ENCODE data around the gene ANKS6.

ANKS6 gene

DNA sequence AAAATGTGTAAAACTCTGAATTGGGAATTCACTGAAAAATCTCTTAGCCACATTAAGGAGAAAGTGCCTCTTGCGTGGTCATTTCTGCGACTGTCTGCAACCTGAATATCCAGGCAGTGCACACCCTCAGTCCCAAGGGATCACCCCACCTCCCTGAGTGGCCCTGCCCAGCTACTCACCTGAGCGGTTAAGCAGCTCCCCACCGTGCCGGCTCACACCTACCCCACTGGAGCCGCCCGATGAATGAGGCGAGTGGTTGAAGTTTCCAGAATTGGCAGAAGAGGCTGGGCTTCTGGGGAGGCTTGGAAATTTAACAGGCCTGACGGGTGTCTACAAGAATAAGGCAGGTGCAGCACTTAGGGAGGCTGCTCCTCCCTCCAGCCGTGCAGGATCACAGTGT is 25.6 kb downstream of the ANKS6 start:
- no peak for DNase-seq

DNA sequence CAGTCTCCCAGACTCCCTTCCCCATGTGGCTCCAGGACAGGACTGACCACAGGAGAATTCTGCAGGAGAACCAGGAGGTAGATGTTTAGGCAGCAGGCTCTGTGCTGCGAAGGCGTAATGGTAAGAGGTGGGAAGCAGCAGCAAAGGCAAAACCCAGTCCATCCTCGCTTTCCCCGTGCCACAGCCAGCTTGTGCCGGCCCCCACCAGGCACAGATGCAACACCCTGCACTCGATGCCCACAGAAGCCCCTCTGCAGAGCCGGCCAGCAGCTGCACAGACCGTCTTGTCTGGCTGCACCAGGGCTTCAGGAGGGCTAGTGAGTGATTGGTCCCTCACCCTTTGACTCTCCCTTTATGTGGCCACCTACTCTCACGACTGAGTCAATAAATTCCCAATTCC is 28.0 kb downstream of the ANKS6 start:
- no peak for DNase-seq

DNA sequence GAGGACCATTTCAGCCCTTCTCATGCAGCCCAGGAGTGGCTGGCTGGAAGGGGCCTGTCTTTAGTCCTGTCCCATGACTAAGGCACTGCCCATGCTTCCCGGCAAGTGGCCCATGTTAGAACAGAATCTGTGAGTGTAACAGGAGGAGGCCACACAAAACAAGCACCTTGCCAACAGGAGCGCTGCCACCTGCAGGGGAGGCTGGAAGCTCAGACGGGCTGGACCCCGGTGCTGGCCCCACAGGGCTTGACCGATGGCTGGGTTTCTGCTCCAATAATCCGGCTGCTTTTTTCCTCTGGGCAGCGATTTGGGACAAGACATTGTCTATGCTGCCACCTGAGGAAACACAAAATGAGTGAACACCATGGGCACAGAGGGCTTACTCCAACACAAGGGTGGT is 28.4 kb downstream of the ANKS6 start:
- no peak for DNase-seq

DNA sequence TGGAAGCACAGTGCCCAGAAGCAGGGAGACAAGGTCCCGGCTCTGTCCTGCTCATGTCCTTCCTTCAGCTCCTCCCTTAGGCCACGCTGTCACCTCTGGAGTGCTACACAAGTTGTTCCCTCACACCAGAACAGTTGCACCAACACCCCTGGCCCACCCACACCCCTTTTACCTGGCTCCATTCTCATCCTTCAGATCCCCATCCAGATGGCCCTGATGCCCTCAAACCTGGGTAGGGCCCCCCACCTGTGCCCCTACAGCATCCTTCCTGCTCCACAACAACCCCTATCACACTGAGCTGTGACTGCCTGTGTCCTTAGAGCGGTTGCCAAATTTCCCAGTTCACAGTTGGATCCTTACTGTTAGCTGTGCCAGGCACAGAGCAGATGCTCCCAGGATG is 29.2 kb downstream of the ANKS6 start:
- no peak for DNase-seq

DNA sequence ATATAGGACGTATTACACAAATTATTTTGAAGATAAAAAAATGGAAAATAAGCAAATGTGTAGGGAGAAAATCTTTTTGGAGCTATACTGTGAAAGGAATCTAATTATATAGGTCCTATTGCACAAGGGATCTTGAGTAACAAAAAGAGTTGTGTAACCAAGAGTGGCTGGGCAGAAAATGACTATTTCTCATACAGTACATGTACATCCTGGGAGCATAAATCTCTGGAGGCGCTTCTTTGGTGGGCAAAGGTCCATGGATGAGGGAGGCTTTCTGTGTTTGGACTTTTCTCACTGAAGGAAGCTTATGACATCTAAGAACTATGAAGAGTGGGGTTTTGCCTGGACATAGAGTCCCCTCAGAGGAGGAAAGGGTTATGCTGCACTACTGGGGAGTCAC is 29.8 kb downstream of the ANKS6 start:
- no peak for DNase-seq

DNA sequence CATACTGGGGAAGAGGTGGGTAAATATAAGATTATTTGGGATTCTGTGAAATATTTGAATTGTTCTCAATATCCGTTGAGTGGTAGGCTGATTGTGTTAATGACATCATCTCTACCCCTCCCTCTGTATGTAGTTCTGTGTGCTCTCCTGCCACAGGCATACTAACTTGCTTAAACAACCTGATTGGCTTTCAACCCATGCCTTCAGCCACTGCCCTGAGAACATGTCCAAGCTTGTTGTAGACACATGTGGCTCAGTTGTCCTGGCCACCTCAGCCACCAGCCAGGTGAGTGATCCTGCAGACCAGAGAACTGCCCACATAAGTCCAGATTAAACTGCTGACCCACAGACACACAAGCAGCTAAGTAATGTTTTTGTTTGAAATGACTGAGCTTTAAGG is 31.1 kb downstream of the ANKS6 start:
- DNase-seq = peak; percentile 87

DNA sequence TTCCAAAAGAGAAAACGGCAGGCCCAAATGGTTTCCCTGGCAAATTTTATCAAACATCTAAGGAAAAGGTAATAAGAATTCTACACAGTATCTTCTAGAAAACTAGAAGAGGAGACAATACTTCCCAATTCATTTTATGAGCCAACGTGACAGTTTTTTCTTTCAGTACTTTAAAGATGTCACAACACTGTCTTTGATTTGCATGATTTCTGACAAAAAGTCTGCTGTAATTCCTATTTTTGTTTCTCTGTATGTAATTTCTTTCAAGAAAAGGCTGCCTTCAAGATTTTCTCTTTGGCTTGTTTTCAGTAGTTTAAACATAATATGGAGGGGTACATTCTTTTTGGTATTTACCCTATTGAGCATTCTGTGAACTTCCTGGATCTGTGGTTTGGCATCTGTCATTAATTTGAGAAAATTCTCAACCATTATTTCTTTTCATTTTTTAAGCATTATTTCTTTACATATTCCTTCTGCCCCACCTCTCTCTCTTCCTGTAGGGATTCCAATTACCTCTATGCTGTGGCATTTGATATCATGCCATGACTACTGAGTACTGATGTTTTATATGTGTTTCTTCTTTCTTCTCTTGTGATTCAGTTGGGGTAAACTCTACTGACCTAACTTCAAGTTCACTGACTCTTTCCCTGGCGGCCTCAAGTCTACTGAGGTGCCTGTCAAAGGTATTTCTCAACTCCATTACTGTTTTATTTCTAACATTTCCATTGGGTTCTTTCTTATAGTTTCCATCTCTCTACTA is 32.2 kb downstream of the ANKS6 start:
- DNase-seq = peak; percentile 11

DNA sequence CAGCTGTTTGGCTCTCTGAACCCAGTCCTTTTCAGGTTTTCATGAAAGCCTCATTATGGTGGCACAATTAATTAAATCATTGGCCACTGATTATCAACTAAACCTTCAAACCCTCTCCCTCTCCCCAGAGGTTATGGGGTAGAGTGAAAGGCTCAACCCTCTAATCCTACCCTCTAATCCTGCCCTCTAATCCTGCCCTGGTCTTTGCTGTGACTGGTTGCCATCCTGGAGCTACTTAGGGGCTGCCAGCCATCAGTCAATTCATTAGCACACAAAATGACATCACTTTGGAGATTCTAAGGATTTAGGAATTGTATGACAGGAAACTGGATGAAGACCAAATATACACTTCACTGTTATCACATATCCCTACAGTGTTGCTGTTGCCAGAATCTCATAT is 36.1 kb downstream of the ANKS6 start:
- no peak for DNase-seq

DNA sequence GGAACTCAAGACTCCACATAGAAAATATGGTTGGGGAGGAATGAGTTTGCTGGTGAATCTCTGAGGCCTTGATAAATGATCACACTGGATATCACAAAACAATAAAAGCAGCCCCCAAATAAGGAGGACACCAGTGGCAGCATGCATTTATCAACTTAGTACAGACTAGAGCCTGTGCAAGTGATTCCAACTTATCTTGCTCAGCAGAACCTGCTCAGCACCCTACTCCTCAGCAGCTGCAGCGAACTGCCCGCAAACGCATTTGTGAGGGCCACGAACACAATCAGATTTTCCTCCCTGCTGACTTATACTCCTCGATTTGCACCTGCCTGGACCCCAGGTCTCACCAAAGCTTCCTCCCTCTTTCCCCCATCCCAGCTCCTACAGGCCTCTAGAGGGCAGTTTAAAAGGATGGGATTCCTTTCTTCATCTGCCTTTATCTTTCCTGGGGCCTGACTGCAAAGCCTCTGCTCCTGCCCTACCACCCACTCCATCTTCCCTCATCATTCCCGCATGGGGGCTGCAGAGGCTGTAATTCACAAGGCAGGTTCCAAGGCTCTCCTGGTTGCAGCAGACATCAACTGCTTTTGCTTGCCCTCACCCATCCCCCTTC is 41.2 kb downstream of the ANKS6 start:
- DNase-seq = no peak

DNA sequence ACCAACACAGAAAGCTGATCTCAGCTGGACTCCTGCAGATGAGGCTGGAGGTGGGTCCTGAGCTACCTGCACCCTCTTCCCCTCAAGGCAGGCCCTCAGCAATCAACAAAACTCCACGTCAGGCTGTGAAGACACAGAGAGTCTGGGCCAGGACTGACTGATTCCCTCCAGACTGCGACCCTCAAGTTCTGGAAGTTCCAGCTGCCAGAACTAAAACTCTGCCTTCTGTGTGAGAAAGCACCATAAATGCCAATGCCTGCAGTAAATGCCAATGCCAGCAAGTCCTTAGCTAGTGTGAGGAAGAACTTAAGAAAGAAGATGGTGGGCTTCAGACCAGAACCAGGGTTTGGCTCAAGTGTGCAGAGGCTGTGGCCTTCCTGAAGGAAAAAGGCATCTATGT is 45.1 kb downstream of the ANKS6 start:
- DNase-seq = no peak

DNA sequence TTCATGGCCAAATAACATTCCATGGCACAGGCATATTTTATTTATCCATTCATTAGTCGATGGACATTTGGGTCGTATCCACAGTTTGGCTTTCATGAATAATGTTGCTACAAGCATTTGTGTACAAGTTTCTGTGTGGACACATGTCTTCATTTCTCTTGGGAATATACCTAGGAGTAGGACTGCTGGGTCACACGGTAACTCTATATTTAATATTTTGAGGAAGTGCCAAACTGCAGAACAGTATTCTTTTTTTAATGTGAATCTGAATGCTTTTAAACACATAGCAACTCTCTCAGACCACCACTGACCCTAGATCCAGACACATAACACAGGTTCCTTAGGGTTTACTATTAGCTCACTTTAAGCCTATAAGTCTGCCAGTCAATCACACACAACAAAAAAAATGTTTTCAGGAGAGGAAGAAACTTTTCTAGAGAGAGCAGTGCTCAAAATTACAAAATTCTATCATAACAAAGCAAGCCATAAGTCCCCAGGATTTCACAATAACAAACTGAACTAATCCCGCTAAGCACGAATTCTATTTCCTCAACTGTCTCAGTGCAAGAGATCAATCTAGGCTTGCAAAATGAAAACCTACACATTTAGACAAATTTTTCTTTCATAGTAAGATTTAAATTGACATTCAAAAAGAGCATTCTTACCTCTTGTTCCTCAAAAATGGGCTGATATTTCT is 45.8 kb downstream of the ANKS6 start:
- DNase-seq = no peak

DNA sequence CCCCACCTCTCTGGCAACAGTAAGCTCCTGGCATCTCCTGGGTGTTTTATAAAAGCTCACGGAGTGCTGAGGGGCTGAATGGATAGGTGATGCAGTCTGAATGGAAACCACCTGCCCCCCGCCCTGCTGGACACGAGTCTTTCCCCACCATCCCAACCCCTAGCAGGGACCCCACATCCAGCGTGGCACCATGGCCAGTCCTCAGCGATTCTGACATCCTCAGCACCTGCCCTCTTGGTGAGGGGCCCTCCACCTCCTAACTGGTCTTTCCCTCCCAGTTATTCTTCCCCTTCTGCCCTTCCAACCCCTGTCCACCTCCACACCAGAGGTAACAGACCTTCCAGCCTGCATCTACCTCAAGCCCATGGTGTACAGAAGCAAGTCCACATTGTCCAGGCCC is 48.9 kb downstream of the ANKS6 start:
- DNase-seq = no peak

DNA sequence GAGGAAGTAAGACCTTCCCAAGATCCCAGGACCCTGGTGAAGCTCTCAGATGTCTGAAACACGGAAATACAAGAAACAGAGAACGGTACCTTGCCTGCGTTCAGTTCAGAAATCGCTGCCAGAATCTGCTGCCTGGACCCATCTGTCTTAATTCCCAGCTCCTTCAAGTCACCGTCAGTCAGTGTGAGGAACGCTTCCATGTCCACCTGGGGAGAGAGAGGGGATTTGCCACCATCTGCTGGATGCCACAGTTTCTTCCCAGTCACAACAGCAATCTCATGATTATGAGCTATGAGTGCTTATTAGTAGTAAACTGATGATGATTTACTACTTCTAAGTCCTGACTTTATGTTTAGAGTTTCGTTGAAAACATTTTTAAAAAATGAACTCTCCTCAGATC is 50.9 kb downstream of the ANKS6 start:
- DNase-seq = peak; percentile 53

DNA sequence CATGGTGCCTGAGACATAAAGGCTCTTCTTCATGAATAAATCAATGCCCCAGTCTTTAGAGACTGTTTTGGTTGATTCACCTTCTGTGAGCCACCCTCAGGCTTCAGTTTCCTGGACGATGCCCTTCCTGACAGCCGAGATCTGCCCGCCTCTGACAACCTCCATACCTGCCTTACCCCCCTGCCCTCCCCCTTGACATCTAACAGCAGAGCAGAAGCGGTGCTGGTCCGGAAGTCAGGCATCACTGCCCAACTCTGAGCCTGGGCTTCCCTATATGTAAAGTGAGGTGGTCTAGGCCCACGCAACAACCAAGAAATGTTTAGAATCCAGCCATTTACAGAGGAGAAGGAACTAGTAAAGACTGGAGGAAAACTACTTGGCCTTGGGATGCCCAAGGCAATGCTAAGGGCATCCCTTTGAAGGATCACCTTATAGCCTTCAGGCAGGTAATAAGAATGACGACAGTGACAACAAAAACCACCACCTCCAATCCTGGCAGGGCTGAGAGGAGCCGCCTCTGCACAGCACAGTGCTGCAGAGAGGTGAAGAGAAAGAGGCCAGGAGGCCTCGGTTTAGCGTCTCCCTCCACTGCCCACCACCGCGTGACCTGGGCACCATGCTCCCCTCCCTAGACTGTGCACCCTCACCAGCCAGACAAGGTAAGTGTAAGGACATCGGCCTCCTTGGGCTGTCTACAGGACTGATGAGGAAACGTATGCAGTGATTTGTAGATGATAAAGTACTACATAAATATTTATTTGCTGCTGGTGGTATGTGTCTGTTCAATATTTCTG is 52.3 kb downstream of the ANKS6 start:
- DNase-seq = no peak

DNA sequence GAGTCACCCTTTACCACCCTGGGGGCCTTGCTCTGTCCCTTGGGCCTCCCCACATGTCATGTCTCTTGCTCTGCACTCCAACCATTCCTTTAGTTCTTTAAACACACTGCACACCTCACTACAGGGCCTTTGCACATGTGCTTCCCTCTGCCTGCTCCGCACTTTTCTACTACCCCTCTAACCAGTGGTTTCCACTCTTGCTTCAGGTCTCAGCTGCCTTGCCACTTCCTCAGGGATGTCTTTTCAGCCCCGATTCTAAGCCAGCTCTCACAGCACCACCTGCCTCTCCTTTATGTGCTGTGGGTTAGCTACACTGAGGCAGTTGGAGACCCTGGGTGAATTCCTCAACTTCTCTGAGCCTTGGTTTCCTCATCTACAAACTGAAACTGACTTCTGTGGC is 53.0 kb downstream of the ANKS6 start:
- no peak for DNase-seq

DNA sequence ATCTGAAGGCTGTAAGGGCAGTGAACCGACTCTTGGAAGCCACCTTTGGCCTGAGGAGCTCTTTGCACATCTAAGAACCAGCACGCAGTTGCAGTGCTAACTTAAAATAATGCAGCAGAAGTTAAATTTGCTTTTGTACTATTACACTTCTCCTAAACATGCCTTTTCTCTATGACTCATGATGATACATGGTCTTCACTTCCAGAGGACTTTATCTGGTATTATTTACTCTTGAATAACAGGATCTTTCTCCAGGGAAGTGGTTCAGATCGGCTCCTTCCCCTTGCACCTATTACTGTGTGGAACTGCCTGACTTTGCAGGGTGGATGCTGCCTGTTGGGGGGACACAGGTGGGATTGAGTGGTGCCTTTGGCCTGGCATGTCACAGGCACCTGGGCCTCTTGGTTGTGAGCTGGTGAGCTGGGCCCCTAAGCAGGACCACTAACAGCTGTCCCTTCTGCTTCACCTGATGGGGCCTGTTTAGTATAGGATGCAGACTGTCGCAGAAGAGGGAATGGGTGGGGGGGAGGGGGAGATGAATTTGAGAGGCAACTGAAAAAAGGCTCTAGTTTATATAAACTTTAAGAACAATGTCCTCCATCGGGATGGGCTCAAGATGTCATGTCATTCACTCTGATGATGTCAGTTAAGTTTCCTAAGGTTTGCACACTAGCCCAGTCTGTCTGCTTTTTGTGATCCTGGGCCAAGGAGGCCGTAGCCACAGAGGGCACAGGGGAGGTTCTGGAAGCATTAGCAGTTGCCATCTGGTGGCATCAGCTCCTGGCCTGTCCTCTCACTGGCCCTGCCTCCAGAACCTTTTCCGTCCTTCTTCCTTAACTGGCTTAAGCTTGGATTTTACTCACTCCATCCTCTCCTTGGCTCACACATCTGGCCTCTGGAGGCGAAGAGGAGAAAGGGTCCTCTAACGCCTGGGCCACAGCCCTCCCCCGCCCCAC is 53.8 kb downstream of the ANKS6 start:
- DNase-seq = no peak

DNA sequence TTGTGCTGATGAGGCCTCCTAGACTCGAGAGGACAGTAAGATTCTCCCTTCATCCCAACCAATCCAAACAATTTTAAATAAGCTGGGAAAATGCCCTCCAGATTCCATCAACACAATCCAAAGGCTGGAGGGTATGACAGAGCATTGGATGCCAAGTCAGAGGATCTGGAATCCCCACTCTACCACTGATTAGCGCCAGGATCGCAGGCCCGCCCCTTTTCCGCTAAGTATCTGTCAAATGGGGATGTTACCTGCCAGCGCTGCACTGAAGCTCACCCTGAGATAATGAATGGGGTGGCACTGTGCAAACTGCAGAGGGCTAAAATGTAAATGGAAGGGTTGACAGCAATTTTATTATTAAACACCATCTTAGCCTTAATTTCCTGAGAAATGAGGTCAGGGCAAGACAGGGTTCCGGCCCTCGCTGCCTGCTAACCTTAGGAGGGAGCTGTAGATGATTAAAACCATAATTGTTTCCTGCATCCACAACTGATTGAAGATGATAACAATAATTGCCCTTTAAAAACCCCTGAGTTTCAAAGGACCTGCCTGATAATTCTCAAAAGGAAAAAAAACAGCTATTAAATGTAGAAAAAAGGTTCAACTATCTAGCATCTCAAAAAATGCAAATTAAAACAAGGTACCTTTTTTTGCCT is 56.0 kb downstream of the ANKS6 start:
- no peak for DNase-seq

DNA sequence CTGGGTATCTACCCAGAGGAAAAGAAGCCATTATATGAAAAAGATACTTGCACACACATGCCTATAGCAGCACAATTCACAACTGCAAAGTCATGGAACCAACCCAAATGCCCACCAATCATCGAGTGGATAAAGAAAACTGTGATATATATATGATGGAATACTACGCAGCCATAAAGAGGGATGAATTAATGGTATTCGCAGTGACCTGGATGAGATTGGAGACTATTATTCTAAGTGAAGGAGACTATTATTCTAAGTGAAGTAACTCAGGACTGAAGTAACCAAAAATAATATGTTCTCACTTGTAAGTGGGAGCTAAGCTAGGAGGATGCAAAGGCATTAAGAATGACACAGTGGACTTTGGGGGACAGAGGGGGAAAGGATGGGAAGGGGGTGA is 57.6 kb downstream of the ANKS6 start:
- DNase-seq = no peak

DNA sequence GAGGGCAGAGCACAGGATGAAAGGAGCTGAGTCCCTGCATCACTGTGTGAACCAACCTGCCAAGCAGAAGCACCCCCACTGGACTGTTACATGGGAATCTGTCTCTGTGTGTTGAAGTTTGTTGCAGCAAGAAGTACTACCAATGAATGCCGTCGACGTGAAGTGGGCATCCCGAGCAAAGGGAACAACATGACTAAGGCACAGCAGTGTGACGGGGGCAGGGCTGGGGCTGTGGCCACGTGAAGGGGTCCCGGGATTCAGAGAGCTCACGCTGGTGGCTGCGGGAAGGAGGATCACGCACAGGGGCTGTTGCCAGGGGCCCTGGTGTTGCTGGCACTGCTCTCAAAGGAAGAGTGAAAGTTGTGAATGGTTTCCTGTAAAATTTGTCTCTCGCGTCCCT is 60.1 kb downstream of the ANKS6 start:
- DNase-seq = no peak

DNA sequence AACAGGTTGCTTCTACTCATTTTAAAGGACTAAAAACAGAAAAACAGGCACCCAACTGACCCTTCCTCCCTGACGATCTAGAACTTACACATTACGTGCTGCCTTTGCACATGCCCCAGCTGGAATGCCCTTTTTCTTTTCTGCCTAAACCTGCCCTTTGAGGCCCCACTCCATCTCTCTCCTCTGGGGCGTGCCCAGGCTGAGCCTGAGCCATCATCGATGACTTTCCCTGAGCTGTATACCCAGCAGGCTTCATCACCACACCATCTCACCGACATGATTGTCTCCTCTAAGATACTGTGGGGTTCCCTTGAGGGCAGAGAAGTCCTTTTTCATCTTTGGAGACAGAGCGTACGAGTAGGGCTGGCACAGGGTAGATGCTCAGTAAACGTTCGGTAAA is 63.6 kb downstream of the ANKS6 start:
- no peak for DNase-seq

DNA sequence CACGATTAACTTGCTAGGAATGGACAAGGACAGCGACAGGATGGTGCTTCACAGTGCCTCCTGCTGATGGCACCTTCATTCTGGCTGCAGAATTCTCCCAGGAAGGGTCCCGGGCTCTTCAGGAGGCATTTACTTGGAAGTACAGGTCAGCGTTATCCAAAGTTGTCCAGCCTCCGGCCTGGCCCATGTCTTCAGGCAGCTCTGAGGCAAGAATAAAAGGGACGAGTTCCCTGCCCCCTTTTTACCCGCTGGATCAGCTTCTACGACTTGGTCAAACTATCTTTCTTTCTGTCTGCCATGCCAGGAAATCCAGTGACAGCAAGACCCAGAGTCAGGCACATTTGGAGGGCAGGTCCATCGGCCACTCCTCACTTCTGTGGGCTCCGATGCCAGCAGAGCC is 64.3 kb downstream of the ANKS6 start:
- DNase-seq = no peak

DNA sequence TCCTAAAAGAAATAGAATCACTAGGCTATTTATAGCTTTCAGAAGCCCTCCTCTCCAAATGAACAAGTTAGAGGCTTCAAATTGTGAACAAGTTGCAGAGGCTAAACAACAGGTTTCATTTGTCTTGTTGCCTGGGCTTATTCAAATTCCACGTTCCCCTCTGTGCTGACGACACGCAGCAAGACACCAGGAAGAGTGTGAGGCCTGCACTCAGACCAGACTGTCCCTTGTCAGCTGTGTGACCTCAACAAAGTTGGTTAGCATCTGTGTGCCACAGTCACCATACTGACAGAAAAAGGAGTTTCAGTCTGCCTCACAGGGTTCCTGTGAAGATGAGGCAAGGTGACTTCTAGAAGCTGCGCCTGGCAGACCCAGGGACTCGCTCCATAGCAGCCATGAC is 65.5 kb downstream of the ANKS6 start:
- no peak for DNase-seq

All from NCI-H2171 treated with DMSO at 0.1 percent for 48 hours (cell line).